ENCODE data around the gene NAMPT.

DNA sequence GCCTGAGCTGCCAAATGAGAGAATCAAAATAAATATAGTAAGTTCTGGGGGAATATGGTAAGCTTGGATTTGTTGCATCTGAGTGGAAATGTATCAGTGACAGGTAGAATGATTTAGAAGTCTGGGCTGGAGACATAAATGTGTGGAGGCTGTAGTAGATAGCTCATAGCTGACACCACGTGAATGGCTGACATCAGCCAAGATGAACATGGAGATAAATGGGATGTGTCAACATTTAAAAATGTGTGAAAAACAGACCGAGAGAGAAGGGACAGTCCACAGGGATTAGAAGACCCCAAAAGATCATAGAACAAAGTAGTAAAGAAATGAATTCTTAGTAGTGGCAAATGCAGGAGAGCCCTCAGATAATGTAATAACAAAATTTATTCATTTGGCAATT is 40.9 kb downstream of the NAMPT start:
- TF ChIP-seq POLR2AphosphoS5 (IDR thresholded peaks at IDR 0.05; ENCODE audit: borderline replicate concordance, low read depth, low read length): no peak
- TF ChIP-seq EZH2 (IDR thresholded peaks at IDR 0.05): no peak

Data from SK-N-MC (cell line).